Activated CD4-positive, alpha-beta T cell treated with anti-CD3 and anti-CD28 coated beads, Interleukin-2, amount 50 U/mL, for 1 hour (primary cell): ENCODE data around the gene CABCOCO1.

Experiments used
- DNase-seq: peaks from one replicate; pipeline ENCODE4 v3.0.0-alpha.2; 2020

Gene CABCOCO1, protein sequence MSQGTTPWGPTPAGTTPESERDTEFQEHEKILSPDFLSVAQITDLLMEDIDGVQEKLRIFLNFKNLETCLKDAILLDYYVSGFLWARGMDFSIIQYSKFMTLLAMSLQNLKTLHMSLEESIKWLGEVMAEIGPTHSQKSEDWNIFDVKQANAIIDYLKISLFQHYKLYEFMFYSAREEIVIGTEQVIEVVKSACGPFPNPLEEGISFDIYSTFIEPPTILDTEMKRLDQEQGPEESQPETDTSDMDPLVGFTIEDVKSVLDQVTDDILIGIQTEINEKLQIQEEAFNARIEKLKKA

GRCh38 chr10:61662794-61663259 is at the start of gene CABCOCO1:
CABCOCO1 (plus strand) TSS chr10:61662929; CDS start chr10:61662973, 44 bp downstream.
- no peak for DNase-seq

GRCh38 chr10:61613665-61614064 is 49.1 kb upstream of the CABCOCO1 start:
- no peak for DNase-seq

DNA sequence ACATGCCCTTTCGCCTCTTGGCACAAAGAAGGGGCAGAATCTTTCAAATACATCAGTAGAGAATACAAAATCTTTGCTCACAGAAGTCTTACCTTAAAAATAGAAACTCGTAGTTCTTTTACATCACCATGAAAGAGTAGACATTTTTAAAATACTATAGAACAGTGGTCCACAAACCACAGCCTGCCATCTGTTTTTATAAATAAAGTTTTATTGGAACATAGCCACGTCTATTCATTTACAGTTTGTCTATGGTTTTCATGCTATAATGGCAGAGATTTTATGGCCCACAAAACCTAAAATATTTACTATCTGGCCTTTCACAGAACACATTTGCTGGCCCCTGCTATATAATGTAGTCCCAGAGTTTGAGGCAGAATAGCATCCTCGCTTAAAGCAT is 46.1 kb upstream of the CABCOCO1 start:
- no peak for DNase-seq

DNA sequence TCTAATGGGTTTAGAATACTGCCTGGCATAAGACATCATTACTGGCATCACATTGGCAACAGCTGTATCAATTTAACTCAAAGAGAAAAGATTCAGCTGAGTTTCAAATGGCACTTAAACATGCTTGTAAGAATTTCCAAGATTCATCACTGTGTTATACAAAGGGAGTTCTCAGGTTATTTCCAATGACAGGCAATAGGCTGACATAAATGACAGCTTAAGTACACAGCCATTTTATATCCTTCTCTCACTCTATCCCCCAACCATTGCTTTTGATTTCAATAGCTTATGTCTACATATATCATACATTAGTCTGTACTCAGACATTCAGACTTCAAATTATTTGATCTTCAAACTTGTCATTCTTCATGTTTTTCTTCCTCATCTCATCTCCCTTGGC is 45.5 kb upstream of the CABCOCO1 start:
- no peak for DNase-seq

GRCh38 chr10:61617586-61617985 is 45.1 kb upstream of the CABCOCO1 start:
- no peak for DNase-seq

DNA sequence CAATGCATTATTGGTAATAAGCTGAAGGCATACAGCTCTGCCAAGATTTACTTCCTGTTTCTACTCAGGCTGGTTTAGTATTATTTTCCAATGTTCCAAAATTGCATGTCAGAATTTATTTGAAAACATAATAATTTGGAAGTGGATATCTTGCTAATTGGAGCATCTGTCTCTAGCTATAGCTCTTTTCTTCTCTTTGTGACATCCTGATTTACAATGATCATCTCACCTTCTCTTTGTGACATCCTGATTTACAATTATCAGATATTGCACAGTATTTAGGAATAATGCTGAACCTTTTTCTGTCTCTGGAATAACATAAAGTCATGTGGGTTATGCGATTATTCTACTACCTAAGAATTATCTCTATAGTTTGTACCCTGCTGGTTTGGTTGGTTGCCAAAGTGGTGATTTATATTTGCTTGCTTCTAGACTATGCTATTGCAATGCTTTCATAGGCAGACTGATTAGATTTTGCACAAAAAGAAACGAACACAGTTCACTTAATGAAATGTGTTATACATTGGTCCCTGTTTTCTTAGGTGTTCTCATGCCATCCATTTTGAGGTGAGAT is 44.3 kb upstream of the CABCOCO1 start:
- no peak for DNase-seq

DNA sequence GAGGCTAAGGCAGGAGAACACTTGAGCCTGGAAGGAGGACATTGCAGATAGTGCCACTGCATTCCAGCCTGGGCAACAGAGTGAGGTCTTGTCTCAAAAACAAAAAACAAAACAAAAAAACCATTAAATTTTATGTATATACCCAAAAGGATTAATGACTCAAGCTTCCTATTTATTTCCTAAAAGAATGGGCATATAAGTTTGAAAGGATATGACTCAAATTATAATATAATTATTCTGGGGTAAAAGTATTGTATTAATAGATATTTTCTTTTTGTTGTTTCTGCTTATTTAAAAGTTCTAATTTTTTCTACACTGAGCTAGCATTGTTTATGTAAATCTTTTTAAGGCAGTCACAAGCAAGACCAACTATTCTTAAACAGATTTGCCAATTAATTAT is 42.2 kb upstream of the CABCOCO1 start:
- no peak for DNase-seq

GRCh38 chr10:61621605-61622051 is 41.1 kb upstream of the CABCOCO1 start:
- DNase-seq: no peak

- no peak for DNase-seq
Observed at GRCh38 chr10:61623161-61623560, 39.6 kb upstream of the CABCOCO1 start.

- DNase-seq: no peak
Observed at GRCh38 chr10:61626209-61626608, 36.5 kb upstream of the CABCOCO1 start.

- DNase-seq: no peak
Observed at GRCh38 chr10:61627266-61627665, 35.5 kb upstream of the CABCOCO1 start.

DNA sequence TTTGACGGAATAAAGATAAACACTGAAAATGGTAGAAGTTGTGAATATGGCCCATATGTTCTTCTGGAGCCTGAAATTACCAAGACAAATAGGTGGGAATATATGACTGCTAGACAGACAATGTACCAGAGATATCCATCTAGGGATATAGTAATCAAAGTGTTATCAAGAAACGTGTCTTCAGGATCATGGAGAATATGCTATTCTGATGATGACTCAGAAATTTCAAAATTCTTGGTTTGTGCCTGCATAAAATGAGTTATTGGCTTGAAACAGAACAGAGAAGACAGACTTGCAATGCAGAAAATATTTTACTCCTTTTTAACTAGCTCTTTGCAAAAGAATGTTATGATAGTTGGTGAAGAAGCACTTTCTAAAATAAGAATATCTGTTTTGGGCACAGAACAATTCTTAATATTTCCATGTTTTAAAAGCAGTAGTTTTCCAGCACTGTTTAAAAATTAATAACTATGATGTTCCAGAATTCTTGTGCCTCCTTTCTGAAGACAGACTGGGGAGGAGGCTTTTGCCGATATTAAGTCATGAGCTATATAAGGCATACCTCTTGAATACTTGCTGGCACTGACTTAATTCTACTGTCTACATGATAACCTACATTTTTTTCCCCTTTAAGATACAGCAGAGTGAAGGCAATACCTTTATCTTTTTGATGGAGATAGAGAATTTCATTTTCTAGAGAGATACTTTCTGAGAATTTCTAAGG is 34.4 kb upstream of the CABCOCO1 start:
- no peak for DNase-seq

DNA sequence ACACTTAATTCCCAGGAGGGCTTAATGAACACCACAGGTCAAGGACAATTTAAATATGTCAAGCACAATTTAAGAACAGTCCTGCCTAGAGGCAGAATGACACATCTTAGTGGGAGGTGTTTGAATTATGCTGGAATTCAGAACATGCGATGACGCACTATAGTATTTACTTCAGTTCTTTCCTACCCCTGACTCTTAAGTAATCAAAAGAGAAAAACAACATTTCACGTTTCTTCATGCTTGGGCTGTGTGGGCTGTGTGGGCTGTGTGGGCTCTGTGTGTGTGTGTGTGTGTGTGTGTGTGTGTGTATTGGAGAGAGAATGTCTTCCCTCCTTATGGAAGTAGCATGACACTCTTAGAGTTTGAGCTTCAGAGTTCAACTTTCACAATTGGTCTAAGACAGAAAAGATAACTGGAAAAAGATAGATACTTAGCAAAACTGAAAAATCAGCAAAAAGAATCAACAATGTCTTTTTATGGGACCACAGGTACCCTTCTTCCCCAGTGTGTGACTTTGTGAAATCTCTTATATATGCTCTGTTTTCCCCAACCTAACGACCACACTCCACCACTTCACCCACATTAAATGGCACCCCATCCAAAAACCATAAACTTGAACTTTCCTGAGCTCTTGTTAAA is 33.7 kb upstream of the CABCOCO1 start:
- no peak for DNase-seq

DNA sequence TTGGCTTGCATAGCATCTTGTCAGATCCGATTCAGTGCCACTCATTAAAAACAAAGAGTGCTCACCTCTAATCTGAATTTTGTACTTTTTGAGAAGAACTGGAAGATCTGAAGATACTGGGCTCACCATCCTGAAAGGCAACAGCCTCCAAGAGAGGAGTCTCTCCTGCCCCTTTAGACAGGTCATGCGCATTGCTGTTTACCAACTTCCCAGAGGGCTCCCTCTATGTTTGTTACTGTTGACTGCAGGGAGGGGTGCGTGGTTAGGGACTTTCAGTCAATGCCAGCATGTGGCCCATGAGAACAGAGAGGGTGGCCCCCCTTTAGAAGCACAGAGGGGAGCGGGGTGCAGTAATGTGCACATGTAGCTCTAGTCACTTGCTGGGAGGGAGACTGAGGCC is 33.2 kb upstream of the CABCOCO1 start:
- DNase-seq: no peak

DNA sequence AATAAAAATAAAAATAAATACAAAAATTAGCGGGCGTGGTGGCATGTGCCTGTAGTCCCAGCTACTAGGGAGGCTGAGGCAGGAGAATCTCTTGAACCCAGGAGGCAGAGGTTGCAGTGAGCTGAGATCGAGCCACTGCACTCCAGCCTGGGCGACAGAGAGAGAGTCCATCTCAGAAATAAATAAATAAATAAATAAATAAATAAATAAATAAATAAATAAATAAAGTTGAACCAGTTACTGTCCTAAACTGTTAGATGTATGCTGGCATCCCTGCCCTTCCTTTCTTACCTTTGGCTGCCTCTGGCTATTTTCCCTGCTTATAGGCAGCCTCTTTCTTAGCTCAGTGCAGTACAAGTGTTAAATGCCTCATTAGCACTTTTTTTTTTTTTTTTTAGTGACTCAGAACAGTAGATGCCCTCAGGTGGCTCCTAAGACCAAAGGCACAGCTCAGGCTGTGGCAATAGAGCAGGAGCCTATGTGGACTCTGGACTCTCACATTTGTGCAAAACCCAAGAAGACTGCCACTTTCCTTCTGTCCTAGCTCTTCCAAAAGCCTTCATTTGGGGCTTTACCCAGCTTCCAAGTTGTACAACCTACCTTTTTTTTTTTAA is 30.6 kb upstream of the CABCOCO1 start:
- DNase-seq: no peak

- no peak for DNase-seq
Observed at GRCh38 chr10:61633665-61634064, 29.1 kb upstream of the CABCOCO1 start.

- DNase-seq: no peak
Observed at GRCh38 chr10:61634746-61635145, 28.0 kb upstream of the CABCOCO1 start.

GRCh38 chr10:61635471-61635870 is 27.3 kb upstream of the CABCOCO1 start:
- DNase-seq: no peak

DNA sequence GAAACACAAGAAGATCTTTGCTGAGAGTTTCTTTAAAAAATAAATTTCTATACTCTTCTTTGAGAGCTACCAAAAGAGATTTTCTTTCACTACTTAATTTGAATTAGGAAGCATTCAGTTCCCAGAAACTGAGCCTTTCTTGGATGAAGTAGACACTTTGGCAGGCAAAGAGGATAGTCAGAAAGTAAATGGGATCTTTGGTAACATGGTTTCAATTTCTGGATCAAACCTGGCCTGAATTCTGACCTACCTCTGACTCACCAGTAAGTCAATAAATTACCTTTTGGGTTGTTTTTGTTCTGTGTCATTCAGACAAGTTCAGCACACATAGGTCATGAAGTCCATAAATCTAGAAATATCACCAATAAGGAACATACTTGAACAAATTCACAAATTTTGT is 26.8 kb upstream of the CABCOCO1 start:
- DNase-seq: no peak

DNA sequence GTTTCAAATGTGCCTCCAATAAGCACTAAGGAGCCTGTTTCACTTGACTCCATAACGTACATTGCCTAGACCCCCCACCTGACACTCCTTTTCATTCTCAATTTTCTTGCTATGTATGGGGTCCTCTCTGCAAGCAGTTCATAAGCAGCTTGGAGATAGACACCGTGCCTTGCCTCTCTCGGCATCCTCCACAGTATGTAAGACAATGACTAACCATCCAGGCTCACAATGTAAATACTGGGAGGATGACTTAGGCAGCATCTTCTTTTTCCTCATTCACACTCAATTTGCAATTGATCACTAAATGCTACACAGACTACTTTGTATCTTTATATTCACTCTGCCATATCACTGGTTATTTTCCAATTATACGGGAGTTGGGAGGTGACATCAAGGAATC is 22.8 kb upstream of the CABCOCO1 start:
- DNase-seq: no peak

- no peak for DNase-seq
Observed at GRCh38 chr10:61640856-61641255, 21.9 kb upstream of the CABCOCO1 start.

DNA sequence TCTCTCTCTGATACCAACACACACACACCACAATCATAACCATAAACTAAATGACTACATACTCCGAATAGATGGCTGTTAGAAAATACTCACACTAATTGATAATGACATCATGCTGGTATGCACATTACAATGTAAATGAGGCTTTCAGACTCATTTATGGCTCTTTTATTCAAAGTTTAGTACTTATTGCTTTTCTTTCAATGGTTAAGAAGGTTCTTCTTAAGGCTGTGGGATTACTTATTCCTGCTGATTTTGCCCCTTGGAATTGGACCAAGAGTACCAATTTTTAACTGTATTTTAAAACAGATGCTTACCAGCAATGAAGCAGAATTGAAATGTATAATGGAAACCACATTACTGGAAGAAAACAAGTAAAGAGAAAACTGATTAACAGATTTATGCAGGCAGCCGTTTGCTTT is 20.6 kb upstream of the CABCOCO1 start:
- no peak for DNase-seq

GRCh38 chr10:61642676-61643075 is 20.1 kb upstream of the CABCOCO1 start:
- no peak for DNase-seq
